Gastroesophageal sphincter (tissue), 3 donors: ENCODE results near the gene EPHB1.

ENCODE experiments used
- POLR2AphosphoS5 ChIP-seq: sonication (generic); formaldehyde crosslinking; IDR thresholded peaks from one replicate; pipeline ENCODE4 v1.6.1; 2017; ENCODE audit warnings: antibody characterized with exemption
- TF ChIP-seq, protein P1 (sequence below), 4 experiments: fragments of 200-600 bp in 2 of 4; fragments of 450-650 bp in 2 of 4; sonication (generic) in 1 of 4; IDR thresholded peaks; one replicate each; pipeline ENCODE4 v1.5.1; 2017 to 2019; ENCODE audit warnings: antibody characterized with exemption in 4 of 4, mild to moderate bottlenecking in 2 of 4, moderate library complexity in 2 of 4

DNA sequence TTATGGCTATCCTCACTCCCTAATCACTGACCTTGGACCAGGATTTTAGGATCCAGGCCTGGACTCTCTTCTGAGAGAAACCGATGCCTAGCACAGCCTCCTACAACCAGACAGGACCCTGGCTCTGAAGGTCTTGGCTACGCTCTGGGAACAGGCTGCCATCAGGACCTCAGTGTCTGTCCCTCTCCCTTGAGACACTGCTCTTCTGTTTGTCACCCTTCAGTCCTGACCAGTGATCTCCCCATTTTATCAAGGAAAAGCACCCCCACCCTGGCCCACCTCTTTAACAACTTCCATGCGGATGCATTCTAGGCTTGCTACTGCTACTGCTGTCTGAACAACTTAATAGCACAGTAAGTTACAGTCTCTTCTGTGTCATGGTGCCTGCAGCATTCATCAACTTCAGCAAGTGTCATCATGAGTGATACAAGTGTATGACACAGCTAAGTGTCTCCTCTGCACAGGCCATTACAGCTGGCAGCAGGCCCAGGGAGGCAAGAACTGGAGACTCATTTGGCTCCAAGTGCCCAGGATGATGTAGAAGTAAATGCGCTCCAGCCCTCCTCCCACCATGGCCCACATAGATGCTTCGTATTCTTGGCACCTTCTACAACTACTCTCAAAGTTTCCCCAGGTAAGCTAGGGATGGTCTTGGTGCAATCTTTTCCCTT lies 302.4 kb downstream of the EPHB1 start:
- TF ChIP-seq, protein P1, sequence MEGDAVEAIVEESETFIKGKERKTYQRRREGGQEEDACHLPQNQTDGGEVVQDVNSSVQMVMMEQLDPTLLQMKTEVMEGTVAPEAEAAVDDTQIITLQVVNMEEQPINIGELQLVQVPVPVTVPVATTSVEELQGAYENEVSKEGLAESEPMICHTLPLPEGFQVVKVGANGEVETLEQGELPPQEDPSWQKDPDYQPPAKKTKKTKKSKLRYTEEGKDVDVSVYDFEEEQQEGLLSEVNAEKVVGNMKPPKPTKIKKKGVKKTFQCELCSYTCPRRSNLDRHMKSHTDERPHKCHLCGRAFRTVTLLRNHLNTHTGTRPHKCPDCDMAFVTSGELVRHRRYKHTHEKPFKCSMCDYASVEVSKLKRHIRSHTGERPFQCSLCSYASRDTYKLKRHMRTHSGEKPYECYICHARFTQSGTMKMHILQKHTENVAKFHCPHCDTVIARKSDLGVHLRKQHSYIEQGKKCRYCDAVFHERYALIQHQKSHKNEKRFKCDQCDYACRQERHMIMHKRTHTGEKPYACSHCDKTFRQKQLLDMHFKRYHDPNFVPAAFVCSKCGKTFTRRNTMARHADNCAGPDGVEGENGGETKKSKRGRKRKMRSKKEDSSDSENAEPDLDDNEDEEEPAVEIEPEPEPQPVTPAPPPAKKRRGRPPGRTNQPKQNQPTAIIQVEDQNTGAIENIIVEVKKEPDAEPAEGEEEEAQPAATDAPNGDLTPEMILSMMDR (IDR thresholded peaks at IDR 0.05), result no peak
- no peak for TF ChIP-seq POLR2AphosphoS5
